Panc1 (cell line): ENCODE measurements around the gene ASGR2. TPM values are rescaled to one million over a fixed set of nuclear protein-coding genes. Genes with fewer than 3 reads are reported as not detected.

Experiments used
- ATAC-seq: fragments of 200-7000 bp; cut with Tn5 transposase; 2 replicates; pipeline ENCODE4 v1.9.1; 2020; ENCODE audit warnings: mild to moderate bottlenecking, moderate library complexity
- BruUV-seq: library from RNA; stranded (reverse); fragments of 400-500 nt; replicated peaks from 2 replicates; lab custom pipeline; 2021; lab: Mats Ljungman, UMichigan
- CTCF ChIA-PET: fragments of 300-600 bp; sonication (Branson Sonifier 250); formaldehyde crosslinking; loops from one replicate; lab custom pipeline; 2022; ENCODE audit warnings: antibody characterized with exemption; lab: Charles Lee
- POLR2A ChIA-PET: fragments of 300-600 bp; sonication (Branson Sonifier 250); formaldehyde crosslinking; loops from one replicate; lab custom pipeline; 2022; ENCODE audit warnings: antibody characterized with exemption; lab: Charles Lee
- DNase-seq: peaks from one replicate; pipeline ENCODE4 v3.0.0-alpha.2; 2010; ENCODE audit warnings: low read depth, low spot score
- H3K27ac ChIP-seq: 2 replicates; pipeline ENCODE4 v1.5.1; 2011; ENCODE audit warnings: mild to moderate bottlenecking, low read length, inconsistent platforms
- H3K27me3 ChIP-seq: fragments of 200-500 bp; sonication (Bioruptor generic); 2 replicates; pipeline ENCODE4 v1.6.0; 2014; ENCODE audit warnings: low read length, inconsistent platforms; ENCODE audit not compliant: control insufficient read depth, insufficient read depth
- H3K36me3 ChIP-seq: fragments of 200-500 bp; sonication (Bioruptor generic); 2 replicates; pipeline ENCODE4 v1.5.1; 2014; ENCODE audit warnings: inconsistent platforms, mild to moderate bottlenecking, low read length, moderate library complexity; ENCODE audit not compliant: control insufficient read depth, insufficient read depth
- H3K4me1 ChIP-seq: 2 replicates; pipeline ENCODE4 v1.5.1; 2011; ENCODE audit warnings: inconsistent platforms, mild to moderate bottlenecking, low read length, moderate library complexity; ENCODE audit not compliant: control insufficient read depth, insufficient read depth
- H3K4me3 ChIP-seq, 2 experiments: 2 replicates each; pipeline ENCODE4 v1.5.1; 2011 to 2012; ENCODE audit warnings: low read depth in 2 of 2, low read length in 2 of 2, mild to moderate bottlenecking in 2 of 2, inconsistent platforms in 1 of 2, moderate library complexity in 1 of 2
- H3K9me3 ChIP-seq: fragments of 200-500 bp; sonication (Bioruptor generic); 2 replicates; pipeline ENCODE4 v1.5.1; 2014; ENCODE audit warnings: low read depth, mild to moderate bottlenecking, inconsistent platforms, low read length, moderate library complexity; ENCODE audit not compliant: control insufficient read depth, insufficient read depth
- CTCF ChIP-seq: fragments of 450-650 bp; IDR thresholded peaks from 2 replicates; pipeline ENCODE4 v1.5.1; 2017; ENCODE audit warnings: mild to moderate bottlenecking
- POLR2AphosphoS5 ChIP-seq: IDR thresholded peaks from 2 replicates; pipeline ENCODE4 v1.6.1; 2012; ENCODE audit warnings: mild to moderate bottlenecking, low read depth, low read length, moderate library complexity
- REST ChIP-seq, 2 experiments: IDR thresholded peaks; 2 replicates each; pipeline ENCODE4 v1.6.1; 2011 to 2012; ENCODE audit warnings: low read depth in 2 of 2, control low read depth in 1 of 2, low read length in 1 of 2, mild to moderate bottlenecking in 1 of 2, moderate library complexity in 1 of 2; ENCODE audit not compliant: insufficient read depth in 1 of 2
- SIN3A ChIP-seq: IDR thresholded peaks from 2 replicates; pipeline ENCODE4 v1.6.1; 2012; ENCODE audit warnings: low read depth, mild to moderate bottlenecking, low read length, moderate library complexity, borderline replicate concordance; ENCODE audit not compliant: insufficient read depth
- TCF7L2 ChIP-seq: IDR thresholded peaks from 2 replicates; pipeline ENCODE4 v1.6.1; 2011; ENCODE audit warnings: mild to moderate bottlenecking, low read depth, low read length, inconsistent platforms
- in situ Hi-C: cut with HindIII; loops from 2 replicates; pipeline ENCODE4 v1.10.0; 2016; ENCODE audit warnings: low sequenced_read_pairs, low pct_unique_long_range_greater_than_20kb
- intact Hi-C: fragments of 100-400 bp; cut with micrococcal nuclease; formaldehyde crosslinking; loops from one replicate; pipeline ENCODE4 v1.10.0; 2022; ENCODE audit not compliant: unreplicated experiment
- total RNA-seq: library from RNA; stranded (reverse); gene quantifications from one replicate; pipeline ENCODE4 v1.2.1, GENCODE V29; 2021; ENCODE audit not compliant: unreplicated experiment

Gene ASGR2
- total RNA-seq, 1 experiment from 2014 or later: 0.21 TPM

GRCh38 chr17:7079581-7080455, 34.8 kb downstream of the ASGR2 start, which contains the start of gene CLEC10A:
Gene CLEC10A, minus strand, starts transcription at chr17:7080251. Its CDS starts 1,439 bp downstream, at chr17:7078812.
- in situ Hi-C loops: no loop called here

GRCh38 chr17:7078711-7079110, 35.9 kb downstream of the ASGR2 start:
- H3K4me3 ChIP-seq: no peak overlapping the region
- no peaks in the 10 kb centered on the region for H3K4me1 ChIP-seq
- CTCF ChIA-PET: no interaction called here
- H3K9me3 ChIP-seq: no peaks in the 10 kb centered on the region
- no peak overlapping the region for H3K27ac ChIP-seq
- in situ Hi-C loops: no loop called here
- no TSS peak for BruUV-seq
- ATAC-seq (no peak), DNase-seq (no peak)
- POLR2A ChIA-PET: interaction anchor here (0.6 kb wide), 1 partner anchor 9 kb away, joined by 3 read pairs; no protein-coding TSS in a partner anchor
- no peaks in the 10 kb centered on the region for H3K36me3 ChIP-seq
- no peaks in the 10 kb centered on the region for H3K27me3 ChIP-seq
- intact Hi-C loops: no loop called here
- TF ChIP-seq TCF7L2: no peak
- no peak for TF ChIP-seq SIN3A
- no peak for TF ChIP-seq CTCF
- no peak for TF ChIP-seq POLR2AphosphoS5

More at GRCh38 chr17:7079581-7080455, 34.8 kb downstream of the ASGR2 start, which contains the start of gene CLEC10A:
- DNase-seq (no peak), ATAC-seq (no peak; the same call in 1 of the 2 replicates)
- Histone ChIP-seq H3K27me3 (no peaks in the 10 kb centered on the region), H3K9me3 (no peaks in the 10 kb centered on the region), H3K27ac (no peak within 1 kb of the TSS), H3K36me3 (no peaks in the 10 kb centered on the region), H3K4me1 (no peaks in the 10 kb centered on the region), H3K4me3 (no peak within 1 kb of the TSS)
- intact Hi-C loops: no loop called here
- ChIA-PET CTCF (no interaction called here), POLR2A (no interaction called here)
- no TSS peak for BruUV-seq
- TF ChIP-seq TCF7L2 (no peak), REST (IDR thresholded peaks at IDR 0.05; ENCODE audit: insufficient read depth in 1 of 2, low read depth in 2 of 2, low read length in 1 of 2) (no peak), SIN3A (no peak), CTCF (no peak), POLR2AphosphoS5 (no peak)
